K562 (cell line): ENCODE results near the gene ZNF680.

Experiments used
- ADNP ChIP-seq: fragments of 200-800 bp; sonication (Bioruptor generic); IDR thresholded peaks from 2 replicates; pipeline ENCODE4 v1.6.1; 2016; ENCODE audit warnings: missing genetic modification characterization, missing compliant biosample characterization
- ATF2 ChIP-seq: sonication (generic); formaldehyde crosslinking; IDR thresholded peaks from 2 replicates; pipeline ENCODE4 v1.8.1; 2022; ENCODE audit warnings: missing genetic modification reagents
- BHLHE40 ChIP-seq: IDR thresholded peaks from 2 replicates; pipeline ENCODE4 v1.6.1; 2011; ENCODE audit warnings: low read length, improper control_type of control experiment
- CTCF ChIP-seq, 3 experiments: IDR thresholded peaks in 2 of 3; conservative IDR thresholded peaks in 1 of 3; 2 replicates each; pipeline ENCODE4 v1.5.1; 2011 to 2012; ENCODE audit warnings: low read length in 3 of 3, mild to moderate bottlenecking in 3 of 3, control low read depth in 2 of 3, improper control_type of control experiment in 1 of 3, inconsistent platforms in 1 of 3, low read depth in 1 of 3, mixed read lengths in 1 of 3, moderate library complexity in 1 of 3; ENCODE audit not compliant: insufficient read depth in 2 of 3
- ELK1 ChIP-seq: sonication (generic); formaldehyde crosslinking; IDR thresholded peaks from 2 replicates; pipeline ENCODE4 v1.8.1; 2022; ENCODE audit warnings: missing genetic modification reagents
- HDAC6 ChIP-seq: IDR thresholded peaks from 2 replicates; pipeline ENCODE4 v1.6.1; 2012; ENCODE audit warnings: low read depth, mild to moderate bottlenecking, control low read depth, inconsistent platforms, low read length, moderate library complexity
- HMG20A ChIP-seq: fragments of 450-650 bp; formaldehyde crosslinking; conservative IDR thresholded peaks from 2 replicates; pipeline ENCODE4 v1.4.0; 2020; ENCODE audit warnings: mild to moderate bottlenecking, mixed read lengths
- MYNN ChIP-seq, 2 experiments: sonication (generic); formaldehyde crosslinking in 1 of 2; IDR thresholded peaks; 2 replicates each; pipeline versions ENCODE4 v1.5.0 to v1.6.1; 2016 to 2020; ENCODE audit warnings: antibody characterized with exemption in 1 of 2, missing genetic modification reagents in 1 of 2
- NEUROD1 ChIP-seq: fragments of 150-350 bp; IDR thresholded peaks from 2 replicates; pipeline ENCODE4 v1.6.1; 2014; ENCODE audit warnings: borderline replicate concordance, low read length, low read depth; ENCODE audit not compliant: partially characterized antibody
- NR1H2 ChIP-seq: sonication (generic); formaldehyde crosslinking; IDR thresholded peaks from 2 replicates; pipeline ENCODE4 v1.4.0; 2020; ENCODE audit warnings: mild to moderate bottlenecking, missing genetic modification reagents
- POLR2A ChIP-seq: fragments of 450-650 bp; conservative IDR thresholded peaks from 2 replicates; pipeline ENCODE4 v1.6.1; 2016
- ZHX1 ChIP-seq: fragments of 150-350 bp; conservative IDR thresholded peaks from 2 replicates; pipeline ENCODE4 v1.6.1; 2014; ENCODE audit warnings: low read length
- ZKSCAN1 ChIP-seq: fragments of 150-350 bp; IDR thresholded peaks from 2 replicates; pipeline ENCODE4 v1.6.1; 2016; ENCODE audit warnings: low read depth, low read length
- ZNF449 ChIP-seq: fragments of 250-450 bp; sonication (Bioruptor Pico); IDR thresholded peaks from 2 replicates; pipeline ENCODE4 v1.8.0; 2022; ENCODE audit warnings: moderate library complexity, mild to moderate bottlenecking, inconsistent platforms

- TF ChIP-seq HMG20A: no peak
- no peak for TF ChIP-seq ZKSCAN1
- no peak for TF ChIP-seq ZNF449 (CRISPR knock-in tag)
- no peak for TF ChIP-seq POLR2A
- no peak for TF ChIP-seq ZHX1
- no peak for TF ChIP-seq NEUROD1
- no peak for TF ChIP-seq MYNN (IDR thresholded peaks at IDR 0.05)
- no peak for TF ChIP-seq MYNN (CRISPR knock-in tag; IDR thresholded peaks at IDR 0.05)
- TF ChIP-seq NR1H2: no peak
- TF ChIP-seq ATF2 (CRISPR knock-in tag): no peak
- no peak for TF ChIP-seq HDAC6
- TF ChIP-seq ADNP (tag): no peak
- TF ChIP-seq BHLHE40: no peak
- no peak for TF ChIP-seq ELK1 (CRISPR knock-in tag)
- TF ChIP-seq CTCF (IDR thresholded peaks at IDR 0.05 in 2 of 3, conservative IDR thresholded peaks at IDR 0.05 in 1 of 3; ENCODE audit: insufficient read depth in 2 of 3, low read depth in 1 of 3, low read length in 3 of 3): no peak
Observed at GRCh38 chr7:64533756-64534155, 29.1 kb downstream of the ZNF680 start.
